GM12891 (cell line): ENCODE data around the gene POC5.

ENCODE experiments used
- POLR2A ChIP-seq: IDR thresholded peaks from 2 replicates; pipeline ENCODE4 v1.6.1; 2011; ENCODE audit warnings: low read depth, low read length, control low read depth
- POLR2AphosphoS5 ChIP-seq: IDR thresholded peaks from 2 replicates; pipeline ENCODE4 v1.6.1; 2011; ENCODE audit warnings: low read depth, low read length, control low read depth
- POU2F2 ChIP-seq: IDR thresholded peaks from 2 replicates; pipeline ENCODE4 v1.6.1; 2011; ENCODE audit warnings: low read depth, mild to moderate bottlenecking, control low read depth, low read length, moderate library complexity
- SPI1 ChIP-seq: IDR thresholded peaks from 2 replicates; pipeline ENCODE4 v1.6.1; 2011; ENCODE audit warnings: low read depth, low read length, control low read depth
- TAF1 ChIP-seq: IDR thresholded peaks from 2 replicates; pipeline ENCODE4 v1.6.1; 2011; ENCODE audit warnings: low read depth, low read length, control low read depth

DNA sequence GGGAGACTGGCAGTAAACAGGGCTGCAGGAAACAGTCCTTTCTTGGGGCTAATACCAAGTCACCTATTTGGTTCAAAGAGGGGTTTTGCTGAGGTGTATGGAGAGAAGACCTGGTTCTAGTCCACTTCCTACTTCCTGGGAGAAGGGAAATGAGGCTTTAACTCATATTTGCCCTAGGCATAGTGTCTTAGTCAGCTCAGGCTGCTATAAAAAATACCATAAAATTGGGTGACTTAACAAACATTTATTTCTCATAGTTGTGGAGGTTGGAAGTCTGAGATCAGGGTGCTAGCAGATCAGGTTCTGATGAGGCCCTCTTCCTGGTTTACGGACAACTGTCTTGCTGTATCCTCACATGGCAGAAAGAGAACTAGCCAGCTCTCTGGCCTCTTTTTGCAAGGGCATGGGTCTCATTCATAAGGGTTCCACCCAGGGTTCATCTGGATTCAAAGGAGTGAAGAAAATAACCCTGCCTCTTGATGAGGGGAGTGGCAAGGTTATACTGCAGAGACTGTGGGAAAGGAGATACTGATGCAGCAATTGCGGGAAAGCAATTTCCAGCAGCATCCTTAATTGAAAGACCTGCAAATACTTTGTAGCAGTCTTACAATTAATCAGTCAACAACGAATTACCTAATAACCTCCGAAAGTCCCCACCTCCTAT is 65.5 kb downstream of the POC5 start:
- TF ChIP-seq POLR2AphosphoS5 (no peak), TAF1 (no peak), POLR2A (no peak), SPI1 (no peak), POU2F2 (no peak)
